B cell (primary cell): ENCODE results near the gene PSMD12. TPM values are rescaled to one million over a fixed set of nuclear protein-coding genes. Genes with fewer than 3 reads are reported as not detected.

Experiments used
- ATAC-seq: fragments of 200-7000 bp; cut with Tn5 transposase; one replicate; pipeline ENCODE4 v1.10.0; 2021; ENCODE audit warnings: low read depth, mild to moderate bottlenecking, moderate number of reproducible peaks, moderate library complexity
- CTCF ChIA-PET: fragments of 350-600 bp; sonication (Branson Sonifier 250); formaldehyde crosslinking; loops from one replicate; lab custom pipeline; 2021; ENCODE audit warnings: antibody characterized with exemption, inconsistent platforms; lab: Charles Lee
- POLR2A ChIA-PET: fragments of 350-600 bp; sonication (Branson Sonifier 250); formaldehyde crosslinking; loops from one replicate; lab custom pipeline; 2021; ENCODE audit warnings: antibody characterized with exemption; lab: Charles Lee
- DNase-seq: peaks from one replicate; pipeline ENCODE4 v3.0.0; 2013
- H2AFZ ChIP-seq: 2 replicates; pipeline ENCODE4 v1.6.1; 2012; ENCODE audit warnings: mild to moderate bottlenecking, low read depth, low read length; ENCODE audit not compliant: insufficient read depth, poor library complexity, severe bottlenecking
- H3K27ac ChIP-seq, 2 donors: 1 replicate in 1 of 2; 2 replicates in 1 of 2; pipeline ENCODE4 v1.5.1; 2012 to 2013; ENCODE audit warnings: low read length in 2 of 2, mild to moderate bottlenecking in 2 of 2, moderate library complexity in 1 of 2
- H3K27me3 ChIP-seq, 4 experiments: fragments of 200-600 bp in 1 of 4; sonication (generic) in 1 of 4; replicated peaks in 1 of 4; 1 replicate in 2 of 4; 2 replicates in 2 of 4; pipeline versions ENCODE4 v1.6.1 to v1.7.0; 2013 to 2016; ENCODE audit warnings: low read length in 3 of 4, mild to moderate bottlenecking in 2 of 4, mixed read lengths in 1 of 4, moderate library complexity in 1 of 4; ENCODE audit not compliant: insufficient read depth in 4 of 4, control insufficient read depth in 3 of 4; ENCODE audit errors: control extremely low read depth in 1 of 4
- H3K36me3 ChIP-seq, 2 experiments: replicated peaks in 1 of 2; 1 replicate in 1 of 2; 2 replicates in 1 of 2; pipeline versions ENCODE4 v1.6.1 to v1.7.1; 2013; ENCODE audit warnings: low read length in 1 of 2; ENCODE audit not compliant: insufficient read depth in 2 of 2, control insufficient read depth in 1 of 2; ENCODE audit errors: control extremely low read depth in 1 of 2, extremely low read depth in 1 of 2
- H3K4me1 ChIP-seq, 2 donors: fragments of 200-600 bp in 1 of 2; sonication (generic) in 1 of 2; 1 replicate in 1 of 2; 2 replicates in 1 of 2; pipeline versions ENCODE4 v1.5.1 to v1.6.1; 2013 to 2017; ENCODE audit warnings: low read length in 2 of 2; ENCODE audit not compliant: control insufficient read depth in 2 of 2, insufficient read depth in 2 of 2
- H3K4me2 ChIP-seq: replicated peaks from 2 replicates; pipeline ENCODE3; 2012; ENCODE audit warnings: mild to moderate bottlenecking, low read depth, low read length; ENCODE audit not compliant: poor library complexity, severe bottlenecking
- H3K4me3 ChIP-seq, 5 experiments: fragments of 200-600 bp in 1 of 5; sonication (generic) in 1 of 5; 1 replicate in 3 of 5; 2 replicates in 2 of 5; pipeline versions ENCODE4 v1.5.1 to v1.7.0; 2011 to 2016; ENCODE audit warnings: low read length in 4 of 5, mild to moderate bottlenecking in 4 of 5, low read depth in 2 of 5, control low read depth in 1 of 5, moderate library complexity in 1 of 5; ENCODE audit not compliant: insufficient read depth in 1 of 5; ENCODE audit errors: control extremely low read depth in 1 of 5, extremely low read depth in 1 of 5
- H3K79me2 ChIP-seq: fragments of 200-600 bp; sonication (generic); one replicate; pipeline ENCODE4 v1.6.0; 2016; ENCODE audit warnings: low read length; ENCODE audit not compliant: control insufficient read depth, insufficient read depth
- H3K9ac ChIP-seq: fragments of 200-600 bp; sonication (generic); 2 replicates; pipeline ENCODE4 v1.6.1; 2017; ENCODE audit warnings: mild to moderate bottlenecking, low read length, moderate library complexity
- H3K9me3 ChIP-seq, 3 donors: one replicate each; pipeline versions ENCODE4 v1.6.1 to v1.7.1; 2013; ENCODE audit warnings: low read length in 2 of 3; ENCODE audit not compliant: control insufficient read depth in 2 of 3, insufficient read depth in 1 of 3; ENCODE audit errors: control extremely low read depth in 1 of 3
- H4K20me1 ChIP-seq: 2 replicates; pipeline ENCODE4 v1.6.0; 2012; ENCODE audit warnings: mild to moderate bottlenecking, low read length; ENCODE audit not compliant: insufficient read depth, control insufficient read depth, poor library complexity, severe bottlenecking
- H3K27ac Mint-ChIP-seq: one replicate; pipeline ENCODE4 v1.8.0; 2021; ENCODE audit warnings: mixed read lengths
- H3K27me3 Mint-ChIP-seq: one replicate; pipeline ENCODE4 v1.8.0; 2021; ENCODE audit warnings: mixed read lengths
- H3K4me1 Mint-ChIP-seq: one replicate; pipeline ENCODE4 v1.8.0; 2021; ENCODE audit warnings: mixed read lengths
- H3K4me3 Mint-ChIP-seq: one replicate; pipeline ENCODE4 v1.8.0; 2021; ENCODE audit warnings: mixed read lengths
- H3K9me3 Mint-ChIP-seq: one replicate; pipeline ENCODE4 v1.8.0; 2022; ENCODE audit warnings: mixed read lengths; ENCODE audit not compliant: insufficient read depth
- CTCF ChIP-seq: fragments of 200-600 bp; IDR thresholded peaks from one replicate; pipeline ENCODE4 v1.8.0; 2022; ENCODE audit warnings: antibody characterized with exemption, mild to moderate bottlenecking
- EZH2 ChIP-seq: IDR thresholded peaks from 2 replicates; pipeline ENCODE4 v1.6.1; 2012; ENCODE audit warnings: borderline replicate concordance, low read depth, mild to moderate bottlenecking, moderate library complexity, low read length; ENCODE audit not compliant: insufficient read depth, poor library complexity, severe bottlenecking
- WGBS: methylation state at CpG from one replicate; pipeline ENCODE4 v1.1.5; 2013; ENCODE audit warnings: missing lambda C conversion rate; ENCODE audit not compliant: insufficient coverage; 5-methylcytosine and 5-hydroxymethylcytosine counted together
- intact Hi-C: fragments of 100-400 bp; cut with micrococcal nuclease; formaldehyde crosslinking; loops from one replicate; pipeline ENCODE4 v1.10.0; 2022
- polyA plus RNA-seq: library from polyadenylated mRNA; depleted of rRNA; stranded (reverse); fragments of >200 nt; gene quantifications from 2 replicates; pipeline ENCODE4 v1.2.3, GENCODE V29; 2012
- total RNA-seq, 2 donors: library from RNA; stranded (reverse); fragments of 120-200 nt in 1 of 2; gene quantifications; 1 replicate in 1 of 2; 2 replicates in 1 of 2; pipeline versions ENCODE4 v1.2.3 to v1.2.4, GENCODE V29; 2013 to 2022

PSMD12 gene
- total and polyA plus RNA-seq, 2 donors (not counting 1 experiment from before 2014, with no cell fraction given): 6.4 to 36.7 TPM

DNA sequence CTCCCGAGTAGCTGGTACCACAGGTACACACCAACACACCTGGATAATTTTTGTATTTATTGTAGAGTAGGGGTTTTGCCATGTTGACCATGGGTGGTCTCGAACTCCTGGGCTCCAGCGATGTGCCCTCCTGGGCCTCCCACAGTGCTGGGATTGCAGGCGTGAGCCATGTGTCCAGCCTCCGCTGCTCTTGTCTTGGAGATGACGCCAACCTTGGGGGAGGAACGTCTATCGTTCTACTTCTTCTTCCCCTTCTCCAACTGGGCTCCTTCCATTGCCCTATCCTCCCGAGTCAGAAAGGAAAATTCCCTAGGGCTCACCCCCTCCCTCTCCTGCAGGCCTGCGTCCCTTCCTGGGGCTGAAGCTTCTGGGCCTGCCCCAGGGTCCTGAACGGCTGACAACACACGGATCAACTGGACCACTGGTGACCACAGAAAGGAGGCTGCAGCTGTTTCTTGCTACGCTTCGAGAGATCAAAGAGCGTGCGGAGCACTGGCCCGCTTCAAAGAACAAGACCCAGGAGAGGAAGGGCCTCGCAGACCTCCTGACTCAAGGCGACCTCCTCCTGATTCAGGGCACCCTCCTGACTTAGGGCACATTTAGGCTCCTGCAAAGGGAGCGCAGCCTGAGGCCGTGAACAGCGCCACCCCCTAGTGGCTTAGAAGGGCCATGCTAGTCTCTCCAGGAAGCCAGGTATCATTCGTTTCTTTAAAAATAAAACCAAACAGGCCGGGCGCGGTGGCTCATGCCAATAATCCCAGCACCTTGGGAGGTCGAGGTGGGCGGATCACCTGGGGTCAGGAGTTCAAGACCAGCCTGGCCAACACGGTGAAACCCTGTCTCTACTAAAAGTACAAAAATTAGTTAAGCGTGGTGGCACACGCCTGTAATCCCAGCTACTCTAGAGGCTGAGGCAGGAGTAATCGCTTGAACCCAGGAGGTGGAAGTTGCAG lies 72.8 kb downstream of the PSMD12 start:
- peak overlapping the region; percentile 43 for H3K9ac ChIP-seq
- no peaks in the 10 kb centered on the region for H3K79me2 ChIP-seq
- H3K4me2 ChIP-seq: peak overlapping the region; percentile 37
- no peaks in the 10 kb centered on the region for H3K9me3 ChIP-seq
- no peak overlapping the region for H3K4me3 ChIP-seq
- DNase-seq: peak; percentile 70
- H3K27ac Mint-ChIP-seq: no peak overlapping the region
- H3K36me3 ChIP-seq: no peaks in the 10 kb centered on the region
- intact Hi-C loops: loop anchor here (5.0 kb wide), 1 partner anchor 71 kb away; no protein-coding TSS in a partner anchor
- H4K20me1 ChIP-seq: no peaks in the 10 kb centered on the region
- H3K27me3 ChIP-seq: no peaks in the 10 kb centered on the region
- no peaks in the 10 kb centered on the region for H3K27me3 Mint-ChIP-seq
- no peak overlapping the region for H3K27ac ChIP-seq
- TF ChIP-seq EZH2: no peak
- TF ChIP-seq CTCF: peak; percentile 74
- H2AFZ ChIP-seq: peak overlapping the region; percentile 80
- peaks cover 0 to 3% of the 10 kb centered on the region in 2 donors for H3K4me1 ChIP-seq
- CTCF ChIA-PET: interaction anchor here (0.7 to 2.9 kb wide), 6 partner anchors 9 to 632 kb away, joined by 3 to 11 read pairs (median 4); no protein-coding TSS in a partner anchor
- POLR2A ChIA-PET: no interaction called here
- peaks cover 9% of the 10 kb centered on the region for H3K4me1 Mint-ChIP-seq
- WGBS: 23% methylated on average over 27 of the region's 32 CpGs
- H3K4me3 Mint-ChIP-seq: peak overlapping the region; percentile 40
- ATAC-seq: peak; percentile 81
- H3K9me3 Mint-ChIP-seq: no peaks in the 10 kb centered on the region
